ENCODE data around the gene RAB5IF.

- no peak for TF ChIP-seq CTCF (IDR thresholded peaks at IDR 0.05)
- no peak for TF ChIP-seq POLR2A (IDR thresholded peaks at IDR 0.05)
These were observed 31.7 kb upstream of the RAB5IF start for GRCh38 chr20:36573798-36574365.
